DOHH2 (cell line): ENCODE results near the gene TOGARAM1.

Source experiments
- H3F3A ChIP-seq: fragments of 200-600 bp; sonication (generic), shearing (Covaris generic); 2 replicates; pipeline ENCODE4 v1.6.0; 2016; ENCODE audit warnings: antibody characterized with exemption, mild to moderate bottlenecking; ENCODE audit not compliant: control insufficient read depth, insufficient read depth
- H3K27ac ChIP-seq: fragments of 200-600 bp; sonication (generic); 2 replicates; pipeline ENCODE4 v1.5.1; 2014; ENCODE audit warnings: low read depth, mild to moderate bottlenecking, low read length, moderate library complexity
- H3K27me3 ChIP-seq: fragments of 200-600 bp; sonication (generic); 2 replicates; pipeline ENCODE4 v1.6.1; 2014; ENCODE audit warnings: mild to moderate bottlenecking, low read length, mixed read lengths; ENCODE audit not compliant: control insufficient read depth
- H3K36me3 ChIP-seq: fragments of 200-600 bp; sonication (generic); 2 replicates; pipeline ENCODE4 v1.6.1; 2014; ENCODE audit warnings: mild to moderate bottlenecking, low read length, moderate library complexity, mixed read lengths; ENCODE audit not compliant: control insufficient read depth
- H3K4me1 ChIP-seq: fragments of 200-600 bp; sonication (generic); 2 replicates; pipeline ENCODE4 v1.6.1; 2014; ENCODE audit warnings: mild to moderate bottlenecking, low read length, mixed read lengths; ENCODE audit not compliant: control insufficient read depth
- H3K4me2 ChIP-seq: fragments of 200-600 bp; sonication (generic); 2 replicates; pipeline ENCODE4 v1.6.0; 2014; ENCODE audit warnings: mild to moderate bottlenecking, low read length, moderate library complexity
- H3K4me3 ChIP-seq: fragments of 200-600 bp; sonication (generic); 2 replicates; pipeline ENCODE4 v1.5.1; 2014; ENCODE audit warnings: mild to moderate bottlenecking, low read length, mixed read lengths
- H3K79me2 ChIP-seq: fragments of 200-600 bp; sonication (generic); 2 replicates; pipeline ENCODE4 v1.6.1; 2014; ENCODE audit warnings: mild to moderate bottlenecking, low read length, mixed read lengths; ENCODE audit not compliant: control insufficient read depth
- H3K9me2 ChIP-seq: fragments of 200-600 bp; sonication (generic); replicated peaks from 2 replicates; pipeline ENCODE4 v1.6.1; 2014; ENCODE audit warnings: mild to moderate bottlenecking, low read length, mixed read lengths; ENCODE audit not compliant: control insufficient read depth
- H3K9me3 ChIP-seq: fragments of 200-600 bp; sonication (generic); 2 replicates; pipeline ENCODE4 v1.6.1; 2014; ENCODE audit warnings: antibody characterized with exemption, low read length, mixed read lengths; ENCODE audit not compliant: control insufficient read depth, insufficient read depth
- H4K20me1 ChIP-seq: fragments of 200-600 bp; sonication (generic); 2 replicates; pipeline ENCODE4 v1.6.0; 2014; ENCODE audit warnings: low read depth, mild to moderate bottlenecking, antibody characterized with exemption, low read length, moderate library complexity; ENCODE audit not compliant: control insufficient read depth, insufficient read depth
- CTCF ChIP-seq: fragments of 200-600 bp; sonication (generic); IDR thresholded peaks from one replicate; pipeline ENCODE4 v1.5.1; 2014; ENCODE audit warnings: antibody characterized with exemption, mild to moderate bottlenecking, low read depth, low read length; ENCODE audit not compliant: poor library complexity, severe bottlenecking
- EZH2phosphoT487 ChIP-seq: fragments of 200-600 bp; sonication (generic); IDR thresholded peaks from 2 replicates; pipeline ENCODE4 v1.6.1; 2017; ENCODE audit warnings: borderline replicate concordance, mild to moderate bottlenecking, antibody characterized with exemption, low read length, moderate library complexity, mixed read lengths

TOGARAM1 gene

GRCh38 chr14:44960146-44960545, 1.8 kb upstream of the TOGARAM1 start:
- peak overlapping the region; percentile 96 for H3K4me3 ChIP-seq
- H3F3A ChIP-seq, result no peaks in the 10 kb centered on the region
- H3K4me1 ChIP-seq, result peaks cover 23% of the 10 kb centered on the region
- peaks cover 96% of the 10 kb centered on the region for H3K79me2 ChIP-seq
- TF ChIP-seq CTCF, result no peak
- TF ChIP-seq EZH2phosphoT487, result no peak
- H3K27ac ChIP-seq, result no peak overlapping the region
- H3K4me2 ChIP-seq, result peak overlapping the region; percentile 80
- peaks cover 8% of the 10 kb centered on the region for H3K36me3 ChIP-seq
- H4K20me1 ChIP-seq, result peaks cover 2% of the 10 kb centered on the region; the same call in 1 of the 2 replicates
- no peaks in the 10 kb centered on the region for H3K27me3 ChIP-seq
- H3K9me3 ChIP-seq, result no peaks in the 10 kb centered on the region
- no peaks in the 10 kb centered on the region for H3K9me2 ChIP-seq

- Histone ChIP-seq H3K9me2 (no peaks in the 10 kb centered on the region), H3K4me3 (peak overlapping the region; percentile 96), H3K27ac (peak overlapping the region; percentile 59; the same call in 1 of the 2 replicates), H3K4me1 (peaks cover 23% of the 10 kb centered on the region), H3F3A (no peaks in the 10 kb centered on the region), H3K9me3 (no peaks in the 10 kb centered on the region), H3K4me2 (peak overlapping the region; percentile 80), H4K20me1 (peaks cover 2% of the 10 kb centered on the region; the same call in 1 of the 2 replicates), H3K79me2 (peaks cover 96% of the 10 kb centered on the region), H3K27me3 (no peaks in the 10 kb centered on the region), H3K36me3 (peaks cover 8% of the 10 kb centered on the region)
- TF ChIP-seq EZH2phosphoT487 (no peak), CTCF (no peak)
Observed at GRCh38 chr14:44960646-44961045, 1.3 kb upstream of the TOGARAM1 start.

- H3K9me3 ChIP-seq, result no peaks in the 10 kb centered on the region
- TF ChIP-seq CTCF, result no peak
- no peak for TF ChIP-seq EZH2phosphoT487
- peaks cover 8% of the 10 kb centered on the region for H3K36me3 ChIP-seq
- peak overlapping the region; percentile 80 for H3K4me2 ChIP-seq
- no peaks in the 10 kb centered on the region for H3F3A ChIP-seq
- peaks cover 23% of the 10 kb centered on the region for H3K4me1 ChIP-seq
- H3K27ac ChIP-seq, result peak overlapping the region; percentile 59
- peak overlapping the region; percentile 96 for H3K4me3 ChIP-seq
- peaks cover 2% of the 10 kb centered on the region; the same call in 1 of the 2 replicates for H4K20me1 ChIP-seq
- H3K27me3 ChIP-seq, result no peaks in the 10 kb centered on the region
- H3K79me2 ChIP-seq, result peaks cover 96% of the 10 kb centered on the region
- H3K9me2 ChIP-seq, result no peaks in the 10 kb centered on the region
Observed at GRCh38 chr14:44961151-44961553, 838 bp upstream of the TOGARAM1 start.
